Measurements from ENCODE around the gene FAM167B. TPM values are rescaled to one million over a fixed set of nuclear protein-coding genes. Genes with fewer than 3 reads are reported as not detected.
A peak's percentile ranks its signal among the peaks of the same experiment; 100 is the strongest.

Gene FAM167B
- total RNA-seq, 1 experiment from 2014 or later, result 1.5 TPM

DNA sequence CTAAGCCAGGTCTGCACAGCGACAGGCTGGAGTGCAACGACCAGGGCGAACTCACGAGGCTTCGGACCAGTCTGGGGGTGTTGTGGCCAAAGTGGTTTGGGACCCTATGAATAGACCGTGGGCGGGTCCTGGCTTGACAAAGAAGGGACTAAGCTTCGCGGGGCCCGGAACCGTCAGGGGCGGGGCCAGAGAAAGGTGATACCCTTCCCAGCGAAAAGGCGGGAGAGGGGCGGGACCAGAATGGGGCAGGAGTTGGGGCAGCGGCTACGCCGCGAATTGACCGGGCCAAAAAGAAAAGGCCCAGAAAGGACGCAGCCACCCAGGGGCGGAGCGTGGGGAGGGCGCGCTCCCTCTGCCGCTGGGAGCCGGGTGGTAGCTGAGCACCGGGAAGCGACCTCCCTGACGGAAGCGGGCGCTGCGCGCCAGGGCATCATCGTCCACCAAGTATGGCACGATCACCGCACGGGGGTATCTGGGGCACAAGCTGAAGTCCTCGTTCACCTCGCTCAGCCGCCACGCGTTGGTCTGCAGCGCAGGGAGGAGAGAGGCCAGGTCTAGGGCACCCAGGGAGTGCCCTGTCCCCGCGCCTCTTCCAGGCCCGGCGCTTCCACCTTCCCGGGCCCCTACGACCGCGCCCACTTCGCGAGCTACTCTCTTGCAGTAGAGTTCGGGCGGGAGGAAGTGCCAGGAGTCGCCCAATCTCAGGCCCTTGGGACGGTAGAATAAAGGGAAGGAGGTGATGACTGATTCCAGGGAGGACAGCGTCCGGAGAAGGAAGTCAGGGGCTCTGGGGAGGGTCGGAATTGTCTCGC, 6.7 kb upstream of the FAM167B start:
- peak overlapping the region; percentile 46 for H3K9ac ChIP-seq (ENCODE audit: extremely low read depth, insufficient read length, low read length)
- no peak overlapping the region for H2BK5ac ChIP-seq (ENCODE audit: insufficient read length, low read length)
- peak overlapping the region; percentile 75 for H3K4me2 ChIP-seq (ENCODE audit: insufficient read depth, insufficient read length, low read length)

More for the DNA sequence above, 6.7 kb upstream of the FAM167B start:
- Mint-ChIP-seq H3K36me3 (ENCODE audit: insufficient read depth in 1 of 3, low read depth in 3 of 3) (peaks cover 0 to 7% (median 2%) of the 10 kb centered on the region in 3 experiments; a peak in 2 of 7 replicates), H3K4me3 (peak overlapping the region; percentile 82 to 92), H3K27ac (peak overlapping the region; percentile 55 to 95 (median 89); a peak in 3 of 7 replicates), H3K27me3 (ENCODE audit: low read depth) (peaks cover 4% of the 10 kb centered on the region), H3K9me3 (no peaks in the 10 kb centered on the region), H3K4me1 (peaks cover 21 to 23% of the 10 kb centered on the region in 2 experiments)
- no peak overlapping the region for H4K8ac ChIP-seq (replicated peaks; ENCODE audit: insufficient read length, low read depth, low read length)
- TF ChIP-seq, protein P1, sequence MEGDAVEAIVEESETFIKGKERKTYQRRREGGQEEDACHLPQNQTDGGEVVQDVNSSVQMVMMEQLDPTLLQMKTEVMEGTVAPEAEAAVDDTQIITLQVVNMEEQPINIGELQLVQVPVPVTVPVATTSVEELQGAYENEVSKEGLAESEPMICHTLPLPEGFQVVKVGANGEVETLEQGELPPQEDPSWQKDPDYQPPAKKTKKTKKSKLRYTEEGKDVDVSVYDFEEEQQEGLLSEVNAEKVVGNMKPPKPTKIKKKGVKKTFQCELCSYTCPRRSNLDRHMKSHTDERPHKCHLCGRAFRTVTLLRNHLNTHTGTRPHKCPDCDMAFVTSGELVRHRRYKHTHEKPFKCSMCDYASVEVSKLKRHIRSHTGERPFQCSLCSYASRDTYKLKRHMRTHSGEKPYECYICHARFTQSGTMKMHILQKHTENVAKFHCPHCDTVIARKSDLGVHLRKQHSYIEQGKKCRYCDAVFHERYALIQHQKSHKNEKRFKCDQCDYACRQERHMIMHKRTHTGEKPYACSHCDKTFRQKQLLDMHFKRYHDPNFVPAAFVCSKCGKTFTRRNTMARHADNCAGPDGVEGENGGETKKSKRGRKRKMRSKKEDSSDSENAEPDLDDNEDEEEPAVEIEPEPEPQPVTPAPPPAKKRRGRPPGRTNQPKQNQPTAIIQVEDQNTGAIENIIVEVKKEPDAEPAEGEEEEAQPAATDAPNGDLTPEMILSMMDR (conservative IDR thresholded peaks at IDR 0.05), result peak; percentile 14; the same call in 1 of the 3 replicates
- no peak overlapping the region for H2BK12ac ChIP-seq (ENCODE audit: insufficient read length, low read depth, low read length)
- H3T11ph ChIP-seq (ENCODE audit: low read length), result no peak overlapping the region
- peaks cover 17% of the 10 kb centered on the region for H3K23me2 ChIP-seq (ENCODE audit: insufficient read length, low read depth, low read length, poor library complexity, severe bottlenecking)
- H4K5ac ChIP-seq (ENCODE audit: insufficient read length, low read depth, low read length), result no peak overlapping the region
- no peak overlapping the region for H3K56ac ChIP-seq (ENCODE audit: insufficient read length, low read depth, low read length)
- H3K79me2 ChIP-seq (ENCODE audit: insufficient read depth, low read length), result no peaks in the 10 kb centered on the region
- no peak overlapping the region for H2AFZ ChIP-seq (ENCODE audit: low read length)
- no peaks in the 10 kb centered on the region for H3K27me3 ChIP-seq (ENCODE audit: insufficient read depth, low read length)
- no peak overlapping the region; the same call in 1 of the 2 replicates for H2BK15ac ChIP-seq (ENCODE audit: low read depth, low read length)
- H3K27ac ChIP-seq (ENCODE audit: insufficient read length, low read depth, low read length), result no peak overlapping the region
- no peak overlapping the region for H4K91ac ChIP-seq (ENCODE audit: insufficient read length, low read depth, low read length)
- H3K4ac ChIP-seq (ENCODE audit: low read depth, low read length), result no peak overlapping the region
- H4K20me1 ChIP-seq (ENCODE audit: control insufficient read depth, insufficient read depth, insufficient read length), result no peaks in the 10 kb centered on the region
- no peaks in the 10 kb centered on the region for H3K79me1 ChIP-seq (ENCODE audit: insufficient read depth, low read depth, low read length, poor library complexity, severe bottlenecking)
- H2AK5ac ChIP-seq (ENCODE audit: insufficient read length, low read length), result no peak overlapping the region
- H2BK20ac ChIP-seq (ENCODE audit: low read depth, low read length, poor library complexity, severe bottlenecking), result no peak overlapping the region
- H3K14ac ChIP-seq (ENCODE audit: insufficient read depth, low read length), result peak overlapping the region; percentile 90
- WGBS (ENCODE audit: extremely low coverage, insufficient read length, low lambda C conversion rate), result no CpG with 5 or more reads among the region's 62 CpGs
- no peak overlapping the region for H2BK120ac ChIP-seq (ENCODE audit: low read depth, low read length, poor library complexity, severe bottlenecking)
- H3K23ac ChIP-seq (ENCODE audit: insufficient read length, low read depth, low read length), result no peak overlapping the region
- H3K9me3 ChIP-seq (ENCODE audit: control insufficient read depth, low read depth, low read length), result no peaks in the 10 kb centered on the region
- peak overlapping the region; percentile 72 for H3K18ac ChIP-seq (ENCODE audit: insufficient read length, low read depth, low read length)
- peak; percentile 97 for DNase-seq
- no peaks in the 10 kb centered on the region; the same call in 1 of the 2 replicates for H3K4me1 ChIP-seq (ENCODE audit: insufficient read depth, low read length)

All from H9 (cell line).